ENCODE results near the gene VASN.
"Not testable (repeated sequence)": the region's sequence is repeated elsewhere in the genome, so short reads cannot be mapped to it uniquely, and the experiment has no call there.

The VASN gene

DNA sequence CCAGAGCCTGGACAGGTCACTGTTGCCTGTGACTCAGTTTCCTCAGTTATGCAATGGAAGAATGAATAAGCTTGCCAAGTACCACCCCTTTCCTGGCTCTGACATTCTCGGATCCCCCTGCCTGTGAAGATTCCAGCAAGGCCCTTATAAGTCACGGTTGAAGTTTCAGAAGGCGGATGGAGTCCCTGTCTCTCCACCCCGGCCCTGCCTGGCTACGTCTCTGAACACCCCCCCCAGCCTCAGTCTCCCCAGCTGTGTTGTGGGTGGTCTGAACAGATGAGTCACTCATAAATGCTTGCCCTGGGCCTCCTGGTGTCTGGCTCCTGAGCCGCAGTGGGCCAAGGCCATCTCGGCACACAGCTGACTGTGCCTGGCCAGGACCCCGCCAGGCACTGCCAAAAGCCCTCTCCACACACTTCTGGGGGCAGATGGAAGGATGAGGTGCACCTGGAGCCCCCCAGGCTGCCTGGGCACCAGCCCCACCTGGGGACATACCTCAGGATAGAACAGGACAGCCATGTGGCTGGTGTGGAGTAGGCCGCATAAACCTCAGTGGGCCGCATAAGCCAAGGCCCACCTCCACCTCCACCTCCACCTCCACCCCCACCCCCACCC is 15.4 kb downstream of the VASN start:
- DNase-seq: no peak

GRCh38 chr16:4387781-4388180 is 16.1 kb downstream of the VASN start:
- no peak for DNase-seq

DNA sequence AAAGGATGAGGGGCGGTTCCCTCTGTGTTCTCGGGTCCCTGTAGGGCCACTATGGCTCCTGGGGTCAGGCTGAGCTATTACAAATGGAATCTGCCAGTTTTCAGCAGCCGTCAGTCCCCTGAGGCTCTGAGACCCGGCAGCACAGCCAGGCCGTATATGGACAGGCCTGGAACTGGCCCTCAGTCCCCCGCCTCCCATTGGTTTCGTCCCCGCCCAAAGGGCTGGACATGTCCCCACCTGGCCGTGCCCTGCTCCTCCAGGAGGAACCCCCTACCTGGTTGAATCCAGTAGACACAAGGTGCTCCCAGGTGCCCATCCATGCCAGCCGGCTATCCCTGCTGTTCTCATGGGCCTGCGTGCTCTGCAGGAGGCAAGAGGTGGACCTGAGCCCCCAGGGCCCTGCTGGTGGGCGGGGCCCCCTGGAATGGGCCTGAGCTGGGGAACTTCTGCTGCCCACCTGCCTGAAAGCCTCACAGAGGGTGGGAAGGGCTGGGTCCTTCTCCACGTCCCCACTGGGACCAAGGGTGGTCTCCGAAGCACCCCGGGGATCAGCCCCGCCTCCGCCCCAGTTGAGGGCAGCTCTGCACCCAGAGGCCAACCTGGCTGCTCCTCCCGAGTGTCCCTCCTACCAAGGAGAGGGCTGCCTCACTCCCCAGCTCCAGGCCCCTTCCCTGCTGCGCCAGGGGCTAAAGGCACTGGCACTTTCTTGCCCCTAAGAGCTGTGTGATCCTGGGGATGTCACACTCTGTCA is 16.8 kb downstream of the VASN start:
- no peak for DNase-seq

GRCh38 chr16:4389051-4389955 is 17.7 kb downstream of the VASN start:
- no peak for DNase-seq

- no peak for DNase-seq
Measured at GRCh38 chr16:4390266-4391260, 18.9 kb downstream of the VASN start.

GRCh38 chr16:4391631-4392381 is 20.2 kb downstream of the VASN start:
- no peak for DNase-seq

- DNase-seq: no peak
Measured at GRCh38 chr16:4392382-4393239, 21.0 kb downstream of the VASN start.

GRCh38 chr16:4393240-4393600 is 21.6 kb downstream of the VASN start:
- DNase-seq: no peak

- DNase-seq: not testable (repeated sequence)
Measured at GRCh38 chr16:4393850-4394249, 22.2 kb downstream of the VASN start.

GRCh38 chr16:4395055-4395726 is 23.5 kb downstream of the VASN start:
- no peak for DNase-seq

DNA sequence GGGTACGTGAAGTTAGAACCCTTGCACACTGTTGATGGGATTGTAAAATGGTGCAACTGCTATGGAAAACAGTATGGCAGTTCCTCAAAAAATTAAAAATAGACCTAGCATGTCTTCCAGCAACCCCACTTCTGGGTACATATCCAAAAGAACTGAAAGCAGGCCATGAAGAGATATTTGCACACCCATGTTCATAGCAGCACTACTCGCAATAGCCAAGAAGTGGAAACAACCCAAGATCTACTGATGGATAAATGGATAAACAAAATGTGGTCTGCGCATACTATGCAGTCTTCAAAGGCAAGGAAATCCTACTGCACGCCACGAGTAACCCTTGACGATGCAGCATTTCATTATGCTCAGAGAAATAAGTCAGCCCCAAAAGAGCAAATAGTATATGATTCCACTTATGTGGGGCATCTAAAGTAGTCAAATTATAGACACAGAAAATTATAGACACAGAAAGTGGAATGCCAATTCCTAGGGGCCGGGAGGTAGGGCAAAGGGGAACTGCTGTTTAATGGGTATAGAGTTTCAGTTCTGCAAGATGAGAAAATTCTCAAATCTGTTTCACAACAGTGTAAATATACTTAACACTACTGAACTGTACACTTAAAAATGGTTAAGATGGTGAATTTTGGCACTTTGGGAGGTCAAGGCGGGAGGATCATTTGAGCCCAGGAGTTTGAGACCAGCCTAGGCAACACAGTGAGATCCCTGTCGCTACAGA is 27.5 kb downstream of the VASN start:
- DNase-seq: no peak

- DNase-seq: no peak
Measured at GRCh38 chr16:4401094-4401501, 29.4 kb downstream of the VASN start.

GRCh38 chr16:4401510-4401909 is 29.9 kb downstream of the VASN start:
- DNase-seq: no peak

DNA sequence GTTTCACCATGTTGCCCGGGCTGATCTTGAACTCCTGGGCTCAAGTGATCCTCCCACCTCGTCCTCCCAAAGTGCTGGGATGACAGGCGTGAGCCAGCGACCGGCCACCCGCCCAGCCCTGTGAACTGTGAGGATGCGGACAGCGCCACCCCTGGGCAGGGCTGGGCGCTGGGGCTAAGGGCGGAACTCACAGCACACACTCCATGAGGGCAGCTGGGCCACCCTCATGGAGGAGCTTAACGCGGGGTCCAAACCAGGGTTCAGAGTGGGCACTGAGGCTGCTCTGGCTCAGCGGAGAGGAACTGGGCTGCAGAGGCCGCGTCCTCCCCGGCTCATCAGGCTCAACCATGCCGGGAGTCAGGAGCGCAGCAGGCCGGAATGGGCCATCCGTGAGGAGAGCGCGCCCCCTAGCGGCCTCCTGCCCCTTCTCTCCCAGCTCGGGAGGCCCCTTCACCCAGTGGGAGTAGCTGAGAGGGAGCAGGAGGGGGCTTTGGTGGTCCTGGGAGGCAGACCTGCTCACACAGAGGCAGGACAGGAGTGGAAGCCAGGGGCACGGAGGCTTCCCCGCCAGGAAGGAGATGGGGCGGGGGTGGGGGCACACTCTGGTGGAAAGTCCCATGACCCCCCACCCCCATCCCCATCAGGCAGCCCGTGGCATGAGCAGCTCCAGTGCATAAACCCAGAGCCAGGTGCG is 30.9 kb downstream of the VASN start:
- peak; percentile 73 for DNase-seq

- no peak for DNase-seq
Measured at GRCh38 chr16:4403133-4403949, 31.7 kb downstream of the VASN start.

- peak; percentile 30 for DNase-seq
Measured at GRCh38 chr16:4404247-4404966, 32.8 kb downstream of the VASN start.
